Measurements from ENCODE around the gene BBS1.

- no peak for TF ChIP-seq POLR2A (IDR thresholded peaks at IDR 0.05; ENCODE audit: low read length)
- TF ChIP-seq USF2 (IDR thresholded peaks at IDR 0.05): no peak
- no peak for TF ChIP-seq RAD21 (conservative IDR thresholded peaks at IDR 0.05 in 1 of 2, IDR thresholded peaks at IDR 0.05 in 1 of 2)
- TF ChIP-seq CTCF (IDR thresholded peaks at IDR 0.05): no peak
- no peak for TF ChIP-seq MAX (IDR thresholded peaks at IDR 0.05)
- no peak for TF ChIP-seq BHLHE40 (IDR thresholded peaks at IDR 0.05; ENCODE audit: low read depth, low read length)
- no peak for TF ChIP-seq JUNB (IDR thresholded peaks at IDR 0.05)
Measured at GRCh38 chr11:66509131-66509561, 1.3 kb upstream of the BBS1 start.
